ENCODE measurements around the gene DOK5. TPM values are rescaled to one million over a fixed set of nuclear protein-coding genes. Genes with fewer than 3 reads are reported as not detected.

The DOK5 gene
- total and polyA plus RNA-seq, 10 of the 15 experiments (the other 5 are each of a cell fraction or from before 2014, with no cell fraction given) = 0.03 TPM; not detected in 9

DNA sequence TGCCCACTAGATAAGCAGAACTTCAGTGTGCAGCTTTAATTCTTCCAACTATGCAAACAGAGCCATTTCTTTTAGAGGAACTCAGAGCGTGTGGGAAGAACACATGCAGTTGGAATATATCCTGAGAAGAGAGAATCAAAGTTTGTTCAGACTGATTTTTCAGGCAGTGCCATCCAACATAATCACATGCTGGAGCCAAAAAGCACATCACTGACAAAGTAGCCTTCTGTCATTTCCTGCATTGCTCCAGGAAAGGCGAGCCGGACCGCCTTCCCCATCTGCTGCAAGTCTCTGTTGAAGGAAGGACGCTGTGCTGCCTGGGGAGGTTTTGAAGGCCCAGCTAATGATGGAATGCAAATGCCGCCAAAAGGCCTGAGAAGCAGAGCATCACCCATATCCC lies 98.4 kb downstream of the DOK5 start:
- Histone ChIP-seq H3K36me3 (ENCODE audit: control insufficient read depth in 2 of 2, insufficient read depth in 2 of 2, low read length in 1 of 2) (no peaks in the 10 kb centered on the region), H3K9me3 (replicated peaks; ENCODE audit: control insufficient read depth, insufficient read depth, low read length) (no peaks in the 10 kb centered on the region), H3K27ac (ENCODE audit: control insufficient read depth, insufficient read depth) (no peak overlapping the region), H2AFZ (ENCODE audit: control insufficient read depth, low read depth, low read length) (no peak overlapping the region), H3K9ac (ENCODE audit: control insufficient read depth, insufficient read depth, low read length) (no peak overlapping the region), H3K4me2 (ENCODE audit: control insufficient read depth, insufficient read depth) (no peak overlapping the region), H3K4me1 (ENCODE audit: control insufficient read depth, insufficient read depth, low read length) (no peaks in the 10 kb centered on the region), H3K4me3 (no peak overlapping the region), H3K79me2 (ENCODE audit: control insufficient read depth, insufficient read depth, low read length) (no peaks in the 10 kb centered on the region), H3K27me3 (replicated peaks in 1 of 2; ENCODE audit: control insufficient read depth in 2 of 2, insufficient read depth in 2 of 2, low read length in 1 of 2) (no peaks in the 10 kb centered on the region; a peak in 1 of 4 replicates), H4K20me1 (ENCODE audit: control insufficient read depth, insufficient read depth) (no peaks in the 10 kb centered on the region)
- ATAC-seq (no peak), DNase-seq (ENCODE audit: low read depth, low spot score) (no peak), FAIRE-seq (no peak)
- 45% methylated on average over 6 of the region's 6 CpGs for WGBS (ENCODE audit: insufficient coverage, insufficient replicate concordance, low lambda C conversion rate, missing lambda C conversion rate)
- ChIA-PET RAD21 (ENCODE audit: unreplicated experiment) (interaction anchor here (0.7 to 0.8 kb wide), 2 partner anchors 338 to 702 kb away, joined by 3 read pairs; no protein-coding TSS in a partner anchor), CTCF (no interaction called here), POLR2A (no interaction called here), SMC1A (ENCODE audit: uncharacterized antibody, unreplicated experiment) (no interaction called here)
- no TSS peak for BruUV-seq (replicated peaks)
- TF ChIP-seq DPF2 (IDR thresholded peaks at IDR 0.05) (no peak), TAF1 (IDR thresholded peaks at IDR 0.05; ENCODE audit: borderline replicate concordance, low read depth, low read length) (no peak), GABPA (IDR thresholded peaks at IDR 0.05; ENCODE audit: low read depth) (no peak), IKZF2 (IDR thresholded peaks at IDR 0.05) (no peak), ZSCAN29 (IDR thresholded peaks at IDR 0.05) (no peak), CBFB (IDR thresholded peaks at IDR 0.05; ENCODE audit: low read depth) (no peak), SMAD5 (IDR thresholded peaks at IDR 0.05; ENCODE audit: low read depth) (no peak), SMARCA5 (IDR thresholded peaks at IDR 0.05) (no peak), CHD2 (IDR thresholded peaks at IDR 0.05; ENCODE audit: borderline replicate concordance, low read depth, low read length) (no peak), SMC3 (IDR thresholded peaks at IDR 0.05; ENCODE audit: borderline replicate concordance, low read length) (no peak), TBL1XR1 (IDR thresholded peaks at IDR 0.05; ENCODE audit: low read depth, low read length) (no peak), MTA2 (IDR thresholded peaks at IDR 0.05; ENCODE audit: low read depth) (no peak), BHLHE40 (IDR thresholded peaks at IDR 0.05; ENCODE audit: borderline replicate concordance in 1 of 2, low read depth in 2 of 2, low read length in 1 of 2) (no peak), TCF7 (IDR thresholded peaks at IDR 0.05; ENCODE audit: borderline replicate concordance) (no peak), MYB (IDR thresholded peaks at IDR 0.05; ENCODE audit: borderline replicate concordance, low read depth, low read length) (no peak), CREM (IDR thresholded peaks at IDR 0.05; ENCODE audit: low read depth) (no peak), EP300 (IDR thresholded peaks at IDR 0.05; ENCODE audit: borderline replicate concordance in 1 of 2, control insufficient read depth in 1 of 2, low read depth in 2 of 2, low read length in 2 of 2) (no peak), EGR1 (IDR thresholded peaks at IDR 0.05; ENCODE audit: borderline replicate concordance in 1 of 2, low read depth in 2 of 2, low read length in 2 of 2) (no peak)
- TF ChIP-seq, protein P1, sequence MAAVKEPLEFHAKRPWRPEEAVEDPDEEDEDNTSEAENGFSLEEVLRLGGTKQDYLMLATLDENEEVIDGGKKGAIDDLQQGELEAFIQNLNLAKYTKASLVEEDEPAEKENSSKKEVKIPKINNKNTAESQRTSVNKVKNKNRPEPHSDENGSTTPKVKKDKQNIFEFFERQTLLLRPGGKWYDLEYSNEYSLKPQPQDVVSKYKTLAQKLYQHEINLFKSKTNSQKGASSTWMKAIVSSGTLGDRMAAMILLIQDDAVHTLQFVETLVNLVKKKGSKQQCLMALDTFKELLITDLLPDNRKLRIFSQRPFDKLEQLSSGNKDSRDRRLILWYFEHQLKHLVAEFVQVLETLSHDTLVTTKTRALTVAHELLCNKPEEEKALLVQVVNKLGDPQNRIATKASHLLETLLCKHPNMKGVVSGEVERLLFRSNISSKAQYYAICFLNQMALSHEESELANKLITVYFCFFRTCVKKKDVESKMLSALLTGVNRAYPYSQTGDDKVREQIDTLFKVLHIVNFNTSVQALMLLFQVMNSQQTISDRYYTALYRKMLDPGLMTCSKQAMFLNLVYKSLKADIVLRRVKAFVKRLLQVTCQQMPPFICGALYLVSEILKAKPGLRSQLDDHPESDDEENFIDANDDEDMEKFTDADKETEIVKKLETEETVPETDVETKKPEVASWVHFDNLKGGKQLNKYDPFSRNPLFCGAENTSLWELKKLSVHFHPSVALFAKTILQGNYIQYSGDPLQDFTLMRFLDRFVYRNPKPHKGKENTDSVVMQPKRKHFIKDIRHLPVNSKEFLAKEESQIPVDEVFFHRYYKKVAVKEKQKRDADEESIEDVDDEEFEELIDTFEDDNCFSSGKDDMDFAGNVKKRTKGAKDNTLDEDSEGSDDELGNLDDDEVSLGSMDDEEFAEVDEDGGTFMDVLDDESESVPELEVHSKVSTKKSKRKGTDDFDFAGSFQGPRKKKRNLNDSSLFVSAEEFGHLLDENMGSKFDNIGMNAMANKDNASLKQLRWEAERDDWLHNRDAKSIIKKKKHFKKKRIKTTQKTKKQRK (IDR thresholded peaks at IDR 0.05; ENCODE audit: low read depth, low read length) = no peak
- intact Hi-C loops (cut with micrococcal nuclease; ENCODE audit: unreplicated experiment) (no loop called here), in situ Hi-C loops (cut with MboI) (no loop called here)
